ENCODE measurements around the gene HOXC5.

GRCh38 chr12:53987787-53988230, 45.0 kb upstream of the HOXC5 start:
- TF ChIP-seq CTCF (IDR thresholded peaks at IDR 0.05) (no peak), EZH2 (IDR thresholded peaks at IDR 0.05; ENCODE audit: borderline replicate concordance, insufficient read depth, low read depth, low read length, poor library complexity, severe bottlenecking) (no peak)
